T-helper 2 cell treated with Interferon-gamma antibody and Interleukin-4, amounts not matched to agents 100 ng/mL and 5 ng/mL, for 36 hours (primary cell): ENCODE results near the gene NDUFA5. TPM values are rescaled to one million over a fixed set of nuclear protein-coding genes. Genes with fewer than 3 reads are reported as not detected.
"Not testable (repeated sequence)": the region's sequence is repeated elsewhere in the genome, so short reads cannot be mapped to it uniquely, and the experiment has no call there.

Source experiments
- intact Hi-C: fragments of 100-400 bp; cut with micrococcal nuclease; formaldehyde crosslinking; loops from one replicate; pipeline ENCODE4 v1.15.1; 2023
- total RNA-seq: library from RNA; stranded (reverse); gene quantifications from 2 replicates; pipeline ENCODE4 v1.2.3, GENCODE V29; 2022

NDUFA5 gene
- total RNA-seq, 1 donor from 2014 or later = 48.4 TPM

DNA sequence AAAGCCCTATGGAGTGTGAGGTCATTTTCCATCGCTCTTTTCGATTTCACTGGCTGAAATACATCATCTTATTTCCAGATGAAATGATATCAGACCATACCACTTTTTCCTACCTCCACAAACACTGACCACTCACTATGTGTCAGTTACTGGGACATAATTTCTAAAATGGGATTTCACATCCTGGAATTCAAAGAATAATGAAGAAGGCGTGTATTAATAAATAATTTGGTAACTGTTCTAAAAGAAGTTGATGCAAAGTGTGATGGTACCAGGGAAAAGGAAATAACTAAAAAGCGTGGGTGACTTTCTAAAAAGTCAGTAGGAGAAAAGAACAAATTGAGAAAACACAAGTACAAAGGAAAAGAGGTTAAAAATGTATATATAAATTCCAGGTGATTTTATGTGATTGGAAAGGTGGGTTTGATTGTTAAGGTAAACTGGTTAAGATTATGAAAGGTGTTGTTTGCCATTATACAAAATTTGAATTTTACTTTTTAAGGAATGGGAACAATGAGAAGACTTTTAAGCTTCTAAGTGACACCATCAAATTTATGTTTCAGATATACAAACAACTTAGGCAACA is 764 bp upstream of the NDUFA5 start:
- intact Hi-C loops = loop anchor here (2.0 kb wide), 1 partner anchor 66 kb away; no protein-coding TSS in a partner anchor

GRCh38 chr7:123557016-123557397 is 611 bp downstream of the NDUFA5 start:
- intact Hi-C loops = loop anchor here (1.0 kb wide), 3 partner anchors 22 to 1372 kb away; partner anchors contain the start of genes POT1 and WASL

- intact Hi-C loops = no loop called here
Measured at GRCh38 chr7:123555484-123555883, 2.1 kb downstream of the NDUFA5 start.

GRCh38 chr7:123553159-123553558 is 4.5 kb downstream of the NDUFA5 start:
- intact Hi-C loops = no loop called here

DNA sequence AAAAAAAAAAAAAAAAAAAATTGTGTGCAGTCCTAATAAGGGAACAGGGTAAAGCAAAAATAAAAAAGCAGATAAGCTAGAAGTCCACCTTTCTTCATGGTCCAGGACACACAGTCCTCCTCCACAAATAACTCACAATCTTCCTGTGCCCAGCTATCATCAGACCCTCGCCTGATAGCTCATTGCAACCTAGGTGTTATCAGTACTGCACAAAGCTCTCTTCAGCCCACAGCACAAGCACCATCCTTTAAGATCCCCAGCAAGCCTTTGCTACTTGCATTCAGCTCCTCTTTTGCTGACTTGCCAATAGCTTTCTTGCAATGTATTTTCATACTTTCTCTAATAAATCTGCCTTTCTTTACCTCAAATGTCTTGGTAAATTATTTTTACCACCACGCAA is 5.0 kb downstream of the NDUFA5 start:
- intact Hi-C loops = no loop called here

DNA sequence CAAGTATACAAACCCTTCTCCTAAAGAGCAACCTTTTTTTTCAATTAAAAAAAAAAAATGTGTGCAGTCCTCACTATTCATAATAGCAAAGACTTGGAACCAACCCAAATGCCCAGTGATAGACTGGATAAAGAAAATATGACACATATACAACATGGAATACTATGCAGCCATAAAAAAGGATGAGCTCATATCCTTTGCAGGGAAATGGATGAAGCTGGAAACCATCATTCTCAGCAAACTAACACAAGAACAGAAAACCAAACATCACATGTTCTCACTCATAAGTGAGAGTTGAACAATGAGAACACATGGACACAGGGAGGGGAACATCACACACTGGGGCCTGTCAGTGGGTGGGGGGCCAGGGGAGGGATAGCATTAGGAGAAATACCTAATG is 5.5 kb downstream of the NDUFA5 start:
- intact Hi-C loops = not testable (repeated sequence)

GRCh38 chr7:123548406-123548805 is 9.2 kb downstream of the NDUFA5 start:
- intact Hi-C loops = no loop called here

DNA sequence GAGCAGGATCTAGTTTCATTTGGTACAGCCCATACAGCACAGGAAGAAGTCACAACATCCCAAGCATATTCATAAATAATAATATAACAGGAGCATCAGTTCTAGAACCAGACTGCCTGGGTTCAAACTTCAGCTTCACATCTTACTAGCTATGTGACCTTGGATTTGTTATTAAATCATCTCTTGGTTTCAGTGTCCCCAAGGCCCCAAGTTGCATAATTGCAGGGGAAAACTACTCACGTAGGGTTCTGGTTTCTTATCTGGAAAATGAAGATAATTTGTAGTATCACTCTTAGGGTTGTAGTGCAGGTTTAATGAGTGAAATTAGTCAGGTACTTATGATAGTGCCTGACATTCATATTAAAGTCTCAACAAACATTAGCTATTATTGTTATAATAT is 17.7 kb downstream of the NDUFA5 start:
- intact Hi-C loops = no loop called here

DNA sequence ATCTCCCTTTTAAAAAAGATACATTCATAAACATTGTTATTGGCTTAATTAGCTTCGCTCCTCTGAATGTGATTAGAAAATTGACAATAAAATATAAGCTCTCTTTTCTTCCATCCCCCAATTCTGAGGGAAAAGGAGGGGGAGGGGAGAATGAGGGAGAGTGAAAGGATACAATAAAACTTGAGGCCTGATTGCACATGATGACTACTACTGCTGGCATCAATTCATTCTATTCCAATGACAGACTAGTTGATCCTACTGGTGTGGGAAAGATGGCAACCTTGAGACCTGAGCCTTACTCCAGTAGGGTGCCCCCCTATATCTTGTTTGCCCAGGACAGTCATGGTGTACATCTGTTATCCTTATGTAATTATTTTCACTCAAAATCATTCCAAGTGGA is 18.7 kb downstream of the NDUFA5 start:
- intact Hi-C loops = no loop called here

DNA sequence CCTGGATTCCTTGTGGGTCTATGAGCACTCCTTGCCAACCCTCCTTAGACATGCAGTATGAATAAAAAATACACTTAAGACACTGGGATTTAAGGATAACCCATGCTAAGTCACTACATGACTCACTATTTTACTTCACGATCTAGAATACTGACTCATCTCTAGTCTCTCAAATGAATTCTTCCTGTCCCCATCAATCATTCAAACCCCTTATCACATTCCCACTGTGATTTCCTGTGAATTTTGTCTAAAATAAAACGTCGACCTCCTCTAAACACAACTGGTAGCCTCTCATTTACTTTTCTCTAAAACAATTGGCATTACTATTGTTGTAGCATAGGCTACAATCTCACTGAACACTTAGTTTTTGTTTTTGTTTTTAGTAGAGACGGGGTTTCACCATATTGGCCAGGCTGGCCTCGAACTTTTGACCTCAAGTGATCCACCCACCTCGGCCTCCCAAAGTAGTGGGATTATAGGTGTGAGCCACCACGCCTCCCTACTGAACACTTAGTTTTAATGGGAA is 19.4 kb downstream of the NDUFA5 start:
- intact Hi-C loops = no loop called here

- intact Hi-C loops = loop anchor here (1.0 kb wide), 1 partner anchor 43 kb away; no protein-coding TSS in a partner anchor
Measured at GRCh38 chr7:123537026-123537642, 20.5 kb downstream of the NDUFA5 start.

DNA sequence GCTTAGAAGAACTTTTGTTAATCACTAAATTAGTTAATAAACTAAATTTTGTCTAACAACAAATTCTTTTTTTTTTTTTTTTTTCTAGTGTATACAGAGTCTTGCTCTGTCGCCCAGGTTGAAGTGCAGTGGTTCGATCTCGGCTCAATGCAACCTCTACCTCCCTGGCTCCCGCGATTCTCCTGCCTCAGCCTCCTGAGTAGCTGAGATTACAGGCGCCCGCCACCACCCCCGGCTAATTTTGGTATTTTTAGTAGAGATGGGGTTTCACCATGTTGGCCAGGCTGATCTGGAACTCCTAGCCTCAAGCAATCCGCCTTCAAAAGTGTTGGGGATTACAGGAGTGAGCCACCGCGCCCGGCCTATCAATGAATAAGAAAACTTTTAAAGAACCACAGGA is 22.1 kb downstream of the NDUFA5 start:
- intact Hi-C loops = loop anchor here (1.0 kb wide), 1 partner anchor 22 kb away; the partner anchor contains the start of gene NDUFA5

- intact Hi-C loops = loop anchor here (1.0 to 5.0 kb wide), 3 partner anchors 23 to 1393 kb away; partner anchors contain the start of genes NDUFA5, POT1 and WASL
Measured at GRCh38 chr7:123534383-123535260, 23.0 kb downstream of the NDUFA5 start, which contains the start of gene IQUB. Gene IQUB (minus strand): TSS chr7:123534595. CDS start chr7:123512340, 22,255 bp downstream.

GRCh38 chr7:123533929-123534382 is 23.7 kb downstream of the NDUFA5 start:
- intact Hi-C loops = loop anchor here (1.0 to 5.0 kb wide), 2 partner anchors 215 to 1393 kb away; partner anchors contain the start of genes POT1 and WASL

DNA sequence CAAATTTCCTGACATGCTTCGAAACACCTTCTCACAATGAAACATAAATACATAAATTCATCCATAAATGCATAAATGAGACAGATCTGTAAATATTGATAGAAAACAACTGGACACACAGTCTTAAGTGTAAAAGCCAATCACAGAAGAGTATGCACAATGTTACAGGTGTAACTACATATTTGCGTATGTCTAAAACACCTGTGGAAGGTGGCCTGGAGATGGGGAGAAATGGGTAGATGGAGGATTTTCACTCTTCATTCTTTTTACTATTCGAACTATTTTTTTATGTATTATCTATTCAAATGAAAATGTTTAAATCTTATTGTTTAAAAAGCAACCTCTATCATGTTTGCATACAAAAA is 24.1 kb downstream of the NDUFA5 start:
- intact Hi-C loops = loop anchor here (5.0 kb wide), 1 partner anchor 1394 kb away; the partner anchor contains the start of gene POT1

- intact Hi-C loops = loop anchor here (5.0 kb wide), 1 partner anchor 1394 kb away; the partner anchor contains the start of gene POT1
Measured at GRCh38 chr7:123532788-123533552, 24.6 kb downstream of the NDUFA5 start.

- intact Hi-C loops = loop anchor here (5.0 kb wide), 1 partner anchor 1395 kb away; the partner anchor contains the start of gene POT1
Measured at GRCh38 chr7:123532343-123532742, 25.3 kb downstream of the NDUFA5 start.

DNA sequence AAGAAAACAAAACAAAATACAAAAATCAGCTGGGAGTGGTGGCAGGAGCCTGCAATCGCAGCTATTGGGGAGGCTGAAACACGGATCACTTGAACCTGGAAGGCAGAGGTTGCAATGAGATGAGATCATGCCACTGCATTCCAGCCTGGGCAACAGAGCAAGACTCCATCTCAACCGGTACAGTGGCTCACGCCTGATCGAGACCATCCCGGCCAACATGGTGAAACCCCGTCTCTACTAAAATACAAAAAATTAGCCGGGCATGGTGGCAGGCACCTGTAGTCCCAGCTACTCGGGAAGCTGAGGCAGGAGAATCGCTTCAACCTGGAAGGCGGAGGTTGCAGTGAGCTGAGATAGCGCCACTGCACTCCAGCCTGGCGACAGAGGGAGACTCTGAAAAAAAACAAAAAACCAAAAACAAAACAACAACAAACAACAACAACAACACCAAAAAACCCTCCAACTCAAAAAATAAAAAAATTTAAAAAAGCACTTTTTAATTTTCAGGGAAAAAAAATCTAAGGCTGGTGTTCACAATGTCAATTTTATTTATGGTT is 27.5 kb downstream of the NDUFA5 start:
- intact Hi-C loops = loop anchor here (5.0 kb wide), 1 partner anchor 1397 kb away; the partner anchor contains the start of gene POT1

- intact Hi-C loops = no loop called here
Measured at GRCh38 chr7:123528265-123528664, 29.4 kb downstream of the NDUFA5 start.

GRCh38 chr7:123527712-123528225 is 29.8 kb downstream of the NDUFA5 start:
- intact Hi-C loops = not testable (repeated sequence)
